CD14-positive monocyte (primary cell): Measurements from ENCODE around the gene DPY19L3. TPM values are rescaled to one million over a fixed set of nuclear protein-coding genes. Genes with fewer than 3 reads are reported as not detected.

Experiments used
- DNase-seq, 3 donors: peaks; one replicate each; pipeline ENCODE4 v3.0.0-alpha.2; 2011 to 2022
- H2AFZ ChIP-seq: 2 replicates; pipeline ENCODE4 v1.6.0; 2012; ENCODE audit warnings: mild to moderate bottlenecking, low read depth, low read length, inconsistent platforms; ENCODE audit not compliant: insufficient read depth, poor library complexity, severe bottlenecking
- H3K27ac ChIP-seq, 2 donors: 1 replicate in 1 of 2; 2 replicates in 1 of 2; pipeline ENCODE4 v1.5.1; 2012 to 2013; ENCODE audit warnings: low read length in 2 of 2, control low read depth in 1 of 2, inconsistent platforms in 1 of 2, low read depth in 1 of 2, mild to moderate bottlenecking in 1 of 2
- H3K27me3 ChIP-seq, 2 donors: one replicate each; pipeline versions ENCODE4 v1.6.0 to v1.6.1; 2011 to 2013; ENCODE audit warnings: low read length in 2 of 2; ENCODE audit not compliant: control insufficient read depth in 2 of 2, insufficient read depth in 2 of 2
- H3K36me3 ChIP-seq, 2 donors: replicated peaks in 1 of 2; 1 replicate in 1 of 2; 2 replicates in 1 of 2; pipeline versions ENCODE4 v1.5.1 to v1.6.1; 2012 to 2013; ENCODE audit warnings: low read length in 2 of 2, control low read depth in 1 of 2, inconsistent platforms in 1 of 2, mild to moderate bottlenecking in 1 of 2; ENCODE audit not compliant: insufficient read depth in 2 of 2, control insufficient read depth in 1 of 2
- H3K4me1 ChIP-seq, 2 donors: 1 replicate in 1 of 2; 2 replicates in 1 of 2; pipeline versions ENCODE4 v1.5.1 to v1.6.1; 2012 to 2013; ENCODE audit warnings: low read length in 2 of 2, control low read depth in 1 of 2, inconsistent platforms in 1 of 2, mild to moderate bottlenecking in 1 of 2, moderate library complexity in 1 of 2; ENCODE audit not compliant: insufficient read depth in 2 of 2, control insufficient read depth in 1 of 2
- H3K4me2 ChIP-seq: replicated peaks from 2 replicates; pipeline ENCODE3; 2012; ENCODE audit warnings: low read length, moderate library complexity, mild to moderate bottlenecking; ENCODE audit not compliant: poor library complexity, severe bottlenecking; ENCODE audit errors: extremely low read depth
- H3K4me3 ChIP-seq, 3 experiments: fragments of 200-600 bp in 1 of 3; sonication (generic) in 1 of 3; replicated peaks in 1 of 3; 1 replicate in 2 of 3; 2 replicates in 1 of 3; pipeline ENCODE4 v1.5.1; 2011 to 2013; ENCODE audit warnings: low read length in 3 of 3, mild to moderate bottlenecking in 3 of 3, control low read depth in 2 of 3, low read depth in 2 of 3, inconsistent platforms in 1 of 3, moderate library complexity in 1 of 3
- H3K79me2 ChIP-seq: 2 replicates; pipeline ENCODE4 v1.6.0; 2012; ENCODE audit warnings: mild to moderate bottlenecking, control low read depth, inconsistent platforms, low read length, moderate library complexity; ENCODE audit not compliant: insufficient read depth
- H3K9ac ChIP-seq: 2 replicates; pipeline ENCODE4 v1.6.0; 2017; ENCODE audit warnings: low read length, mild to moderate bottlenecking; ENCODE audit not compliant: insufficient read depth, poor library complexity, severe bottlenecking
- H3K9me3 ChIP-seq, 2 donors: replicated peaks in 1 of 2; 1 replicate in 1 of 2; 2 replicates in 1 of 2; pipeline versions ENCODE4 v1.5.1 to v1.6.1; 2012 to 2013; ENCODE audit warnings: low read length in 2 of 2, control low read depth in 1 of 2; ENCODE audit not compliant: control insufficient read depth in 1 of 2, insufficient read depth in 1 of 2
- H4K20me1 ChIP-seq: 2 replicates; pipeline ENCODE4 v1.6.0; 2012; ENCODE audit warnings: mild to moderate bottlenecking, low read length, control low read depth, moderate library complexity; ENCODE audit not compliant: insufficient read depth
- H3K27ac Mint-ChIP-seq, 7 donors: one replicate each; pipeline ENCODE4 v1.8.0; 2020; ENCODE audit warnings: mild to moderate bottlenecking in 7 of 7, mixed read lengths in 7 of 7, moderate library complexity in 6 of 7, inconsistent platforms in 2 of 7
- H3K27me3 Mint-ChIP-seq, 3 donors: one replicate each; pipeline ENCODE4 v1.8.0; 2021 to 2022; ENCODE audit warnings: low read depth in 3 of 3, mild to moderate bottlenecking in 3 of 3, mixed read lengths in 3 of 3, moderate library complexity in 3 of 3, inconsistent platforms in 1 of 3
- H3K36me3 Mint-ChIP-seq, 2 donors: one replicate each; pipeline ENCODE4 v1.8.0; 2020; ENCODE audit warnings: mixed read lengths in 2 of 2, inconsistent platforms in 1 of 2, mild to moderate bottlenecking in 1 of 2
- H3K4me1 Mint-ChIP-seq: one replicate; pipeline ENCODE4 v1.8.0; 2020; ENCODE audit warnings: mild to moderate bottlenecking, mixed read lengths
- H3K4me3 Mint-ChIP-seq, 2 donors: one replicate each; pipeline ENCODE4 v1.8.0; 2020; ENCODE audit warnings: mild to moderate bottlenecking in 2 of 2, mixed read lengths in 2 of 2, moderate library complexity in 1 of 2
- H3K9me3 Mint-ChIP-seq, 7 donors: one replicate each; pipeline ENCODE4 v1.8.0; 2020 to 2022; ENCODE audit warnings: mixed read lengths in 7 of 7, mild to moderate bottlenecking in 6 of 7, moderate library complexity in 6 of 7, inconsistent platforms in 2 of 7
- WGBS: methylation state at CpG from one replicate; pipeline ENCODE4 v1.1.5; 2013; ENCODE audit warnings: missing lambda C conversion rate; ENCODE audit not compliant: insufficient coverage; 5-methylcytosine and 5-hydroxymethylcytosine counted together
- intact Hi-C, 2 donors: fragments of 100-400 bp; cut with micrococcal nuclease; formaldehyde crosslinking; loops; one replicate each; pipeline versions ENCODE4 v1.15.0 to v1.15.1; 2023
- polyA plus RNA-seq, 3 donors: library from polyadenylated mRNA; depleted of rRNA in 1 of 3; unstranded in 2 of 3; stranded (reverse) in 1 of 3; fragments of 300-500 nt in 2 of 3; fragments of >200 nt in 1 of 3; fragmentation: Illumina TruSeq in 2 of 3; gene quantifications; 1 replicate in 2 of 3; 2 replicates in 1 of 3; pipeline ENCODE4 v1.2.3, GENCODE V29; 2012 to 2021
- TF ChIP-seq, protein P1 (sequence below): fragments of 200-600 bp; IDR thresholded peaks from one replicate; pipeline ENCODE4 v1.8.0; 2022; ENCODE audit warnings: antibody characterized with exemption, mild to moderate bottlenecking

The DPY19L3 gene
- polyA plus RNA-seq, 3 donors, result 6.5 to 13.8 (median 7.7) TPM

- Mint-ChIP-seq H3K27ac (no peak overlapping the region), H3K4me3 (no peak overlapping the region), H3K36me3 (no peaks in the 10 kb centered on the region), H3K4me1 (no peaks in the 10 kb centered on the region), H3K27me3 (peaks cover 2 to 7% (median 5%) of the 10 kb centered on the region in 3 donors), H3K9me3 (peaks cover 7 to 29% (median 16%) of the 10 kb centered on the region in 7 donors)
- peaks cover 0 to 21% of the 10 kb centered on the region in 2 donors for H3K9me3 ChIP-seq
- H3K4me2 ChIP-seq, result no peak overlapping the region
- H3K79me2 ChIP-seq, result no peaks in the 10 kb centered on the region
- intact Hi-C loops, result no loop called here
- H3K36me3 ChIP-seq, result no peaks in the 10 kb centered on the region
- H3K9ac ChIP-seq, result no peak overlapping the region
- no CpG with 5 or more reads among the region's 4 CpGs for WGBS
- H4K20me1 ChIP-seq, result no peaks in the 10 kb centered on the region
- DNase-seq, result no peak
- no peak overlapping the region for H3K4me3 ChIP-seq
- no peaks in the 10 kb centered on the region for H3K4me1 ChIP-seq
- TF ChIP-seq, protein P1, sequence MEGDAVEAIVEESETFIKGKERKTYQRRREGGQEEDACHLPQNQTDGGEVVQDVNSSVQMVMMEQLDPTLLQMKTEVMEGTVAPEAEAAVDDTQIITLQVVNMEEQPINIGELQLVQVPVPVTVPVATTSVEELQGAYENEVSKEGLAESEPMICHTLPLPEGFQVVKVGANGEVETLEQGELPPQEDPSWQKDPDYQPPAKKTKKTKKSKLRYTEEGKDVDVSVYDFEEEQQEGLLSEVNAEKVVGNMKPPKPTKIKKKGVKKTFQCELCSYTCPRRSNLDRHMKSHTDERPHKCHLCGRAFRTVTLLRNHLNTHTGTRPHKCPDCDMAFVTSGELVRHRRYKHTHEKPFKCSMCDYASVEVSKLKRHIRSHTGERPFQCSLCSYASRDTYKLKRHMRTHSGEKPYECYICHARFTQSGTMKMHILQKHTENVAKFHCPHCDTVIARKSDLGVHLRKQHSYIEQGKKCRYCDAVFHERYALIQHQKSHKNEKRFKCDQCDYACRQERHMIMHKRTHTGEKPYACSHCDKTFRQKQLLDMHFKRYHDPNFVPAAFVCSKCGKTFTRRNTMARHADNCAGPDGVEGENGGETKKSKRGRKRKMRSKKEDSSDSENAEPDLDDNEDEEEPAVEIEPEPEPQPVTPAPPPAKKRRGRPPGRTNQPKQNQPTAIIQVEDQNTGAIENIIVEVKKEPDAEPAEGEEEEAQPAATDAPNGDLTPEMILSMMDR, result no peak
- no peaks in the 10 kb centered on the region for H3K27me3 ChIP-seq
- H2AFZ ChIP-seq, result no peak overlapping the region
- no peak overlapping the region for H3K27ac ChIP-seq
These were observed 121.3 kb downstream of the DPY19L3 start for GRCh38 chr19:32526895-32527294.

- Histone ChIP-seq H3K36me3 (no peaks in the 10 kb centered on the region), H3K9ac (no peak overlapping the region), H3K79me2 (no peaks in the 10 kb centered on the region), H3K27me3 (no peaks in the 10 kb centered on the region), H2AFZ (no peak overlapping the region), H3K4me1 (no peaks in the 10 kb centered on the region), H3K4me2 (no peak overlapping the region), H4K20me1 (no peaks in the 10 kb centered on the region), H3K4me3 (no peak overlapping the region), H3K9me3 (peaks cover 13 to 32% of the 10 kb centered on the region in 2 donors), H3K27ac (no peak overlapping the region)
- H3K27me3 Mint-ChIP-seq, result peaks cover 2 to 6% (median 4%) of the 10 kb centered on the region in 3 donors
- DNase-seq, result no peak
- no peaks in the 10 kb centered on the region for H3K36me3 Mint-ChIP-seq
- no peaks in the 10 kb centered on the region for H3K4me1 Mint-ChIP-seq
- WGBS, result no CpG with 5 or more reads among the region's 2 CpGs
- no peak overlapping the region for H3K4me3 Mint-ChIP-seq
- H3K9me3 Mint-ChIP-seq, result peaks cover 8 to 33% (median 24%) of the 10 kb centered on the region in 7 donors
- intact Hi-C loops, result no loop called here
- H3K27ac Mint-ChIP-seq, result no peak overlapping the region
- TF ChIP-seq, protein P1, result no peak
These were observed 125.2 kb downstream of the DPY19L3 start for GRCh38 chr19:32530773-32531172.
